GM13977 (cell line): ENCODE measurements around the gene PBX4.
A peak's percentile ranks its signal among the peaks of the same experiment; 100 is the strongest.

Experiments used
- DNase-seq: peaks from one replicate; pipeline ENCODE4 v3.0.0; 2012; ENCODE audit warnings: low spot score
- CTCF ChIP-seq: IDR thresholded peaks from 2 replicates; pipeline ENCODE4 v1.5.1; 2012; ENCODE audit warnings: mild to moderate bottlenecking, control low read depth; ENCODE audit not compliant: insufficient read depth; ENCODE audit errors: extremely low read depth, missing control alignments
- in situ Hi-C: fragments of 300-500 bp; cut with MboI; formaldehyde crosslinking; loops from one replicate; pipeline ENCODE4 v1.12.0; 2022; ENCODE audit warnings: low sequenced_read_pairs, low pct_unique_long_range_greater_than_20kb, mixed read lengths, inconsistent platforms; ENCODE audit not compliant: unreplicated experiment

Gene PBX4

GRCh38 chr19:19528721-19529490, 89.6 kb downstream of the PBX4 start, which contains the start of gene YJEFN3:
Gene YJEFN3, plus strand, starts transcription at chr19:19528911. Its CDS starts 22 bp downstream, at chr19:19528933.
- no peak for DNase-seq
- in situ Hi-C loops: loop anchor here (10.0 to 25.0 kb wide), 3 partner anchors 116 to 708 kb away; partner anchors contain the start of gene GMIP
- TF ChIP-seq CTCF: no peak

- in situ Hi-C loops: loop anchor here (10.0 to 25.0 kb wide), 3 partner anchors 117 to 709 kb away; partner anchors contain the start of gene GMIP
- no peak for DNase-seq
- no peak for TF ChIP-seq CTCF
These were observed 90.5 kb downstream of the PBX4 start for GRCh38 chr19:19527674-19528625.

- no peak for TF ChIP-seq CTCF
- in situ Hi-C loops: loop anchor here (10.0 to 25.0 kb wide), 3 partner anchors 117 to 710 kb away; partner anchors contain the start of gene GMIP
These were observed 91.2 kb downstream of the PBX4 start for GRCh38 chr19:19527371-19527656.

GRCh38 chr19:19526581-19527370, 91.7 kb downstream of the PBX4 start:
- peak; percentile 89 for DNase-seq
- in situ Hi-C loops: loop anchor here (10.0 to 25.0 kb wide), 3 partner anchors 118 to 711 kb away; partner anchors contain the start of gene GMIP
- TF ChIP-seq CTCF: no peak

More at GRCh38 chr19:19527371-19527656, 91.2 kb downstream of the PBX4 start:
- no peak for DNase-seq

GRCh38 chr19:19525611-19526380, 92.7 kb downstream of the PBX4 start:
- in situ Hi-C loops: loop anchor here (10.0 to 25.0 kb wide), 3 partner anchors 119 to 712 kb away; partner anchors contain the start of gene GMIP
- no peak for TF ChIP-seq CTCF
- DNase-seq: no peak
